Prostate gland (tissue), 2 donors: ENCODE results near the gene IDNK. TPM values are rescaled to one million over a fixed set of nuclear protein-coding genes. Genes with fewer than 3 reads are reported as not detected.

Experiments
- DNase-seq: peaks from one replicate; pipeline ENCODE4 v3.0.0-alpha.2; 2019; ENCODE audit warnings: low spot score
- H3K27ac ChIP-seq, 2 donors: fragments of 200-600 bp; sonication (generic); 2 replicates each; pipeline ENCODE4 v1.5.1; 2017 to 2019
- H3K27me3 ChIP-seq: fragments of 200-600 bp; sonication (generic); replicated peaks from 2 replicates; pipeline ENCODE4 v1.5.1; 2019; ENCODE audit not compliant: insufficient read depth
- H3K36me3 ChIP-seq, 2 donors: fragments of 200-600 bp; sonication (generic); 1 replicate in 1 of 2; 2 replicates in 1 of 2; pipeline versions ENCODE4 v1.5.1 to v1.8.1; 2017 to 2019
- H3K4me1 ChIP-seq: fragments of 200-600 bp; sonication (generic); replicated peaks from 2 replicates; pipeline ENCODE4 v1.5.1; 2019
- H3K4me3 ChIP-seq, 2 donors: fragments of 200-600 bp; sonication (generic); 2 replicates each; pipeline ENCODE4 v1.5.1; 2017 to 2019
- H3K9me3 ChIP-seq: fragments of 200-600 bp; sonication (generic); 2 replicates; pipeline ENCODE4 v1.5.1; 2017
- CTCF ChIP-seq, 4 experiments: fragments of 200-600 bp in 2 of 4; fragments of 450-650 bp in 2 of 4; sonication (generic) in 2 of 4; IDR thresholded peaks; 1 replicate in 3 of 4; 2 replicates in 1 of 4; pipeline ENCODE4 v1.5.1; 2016 to 2019; ENCODE audit warnings: antibody characterized with exemption in 4 of 4, mild to moderate bottlenecking in 2 of 4, moderate library complexity in 2 of 4
- POLR2A ChIP-seq: fragments of 450-650 bp; IDR thresholded peaks from one replicate; pipeline ENCODE4 v1.6.1; 2016; ENCODE audit warnings: antibody characterized with exemption, mild to moderate bottlenecking
- POLR2AphosphoS5 ChIP-seq: sonication (generic); formaldehyde crosslinking; IDR thresholded peaks from one replicate; pipeline ENCODE4 v1.6.1; 2017; ENCODE audit warnings: antibody characterized with exemption
- WGBS: methylation state at CpG from one replicate; pipeline ENCODE4 v1.1.5; 2018; 5-methylcytosine and 5-hydroxymethylcytosine counted together
- intact Hi-C: fragments of 100-400 bp; cut with DNase I; formaldehyde crosslinking; loops from one replicate; pipeline ENCODE4 v1.14.2; 2022
- small RNA-seq, 2 donors: library from RNA; depleted of rRNA; stranded (forward); fragments of <200 nt; gene quantifications; one replicate each; pipeline ENCODE3, GENCODE V24; 2016
- total RNA-seq, 2 donors: library from RNA; depleted of rRNA; stranded (reverse); fragments of >200 nt; gene quantifications; one replicate each; pipeline ENCODE4 v1.1.0, GENCODE V29; 2016

Gene IDNK
- total RNA-seq, 2 donors from 2014 or later: 8.4 to 11.1 TPM

GRCh38 chr9:83680233-83680632 is 57.3 kb downstream of the IDNK start:
- WGBS: 93% methylated on average over 1 of the region's 1 CpG
- H3K9me3 ChIP-seq: no peaks in the 10 kb centered on the region
- peaks cover 0 to 10% of the 10 kb centered on the region in 2 donors for H3K36me3 ChIP-seq
- H3K27me3 ChIP-seq: no peaks in the 10 kb centered on the region
- intact Hi-C loops: no loop called here
- H3K27ac ChIP-seq: no peak overlapping the region
- H3K4me3 ChIP-seq: no peak overlapping the region
- H3K4me1 ChIP-seq: no peaks in the 10 kb centered on the region
- no peak for DNase-seq
- TF ChIP-seq CTCF (IDR thresholded peaks at IDR 0.05) (no peak), POLR2A (no peak), POLR2AphosphoS5 (no peak)

GRCh38 chr9:83681490-83681889 is 58.5 kb downstream of the IDNK start:
- H3K27me3 ChIP-seq: no peaks in the 10 kb centered on the region
- WGBS: 74% methylated on average over 2 of the region's 2 CpGs
- TF ChIP-seq POLR2A: no peak
- TF ChIP-seq CTCF (IDR thresholded peaks at IDR 0.05): no peak
- no peak for TF ChIP-seq POLR2AphosphoS5

GRCh38 chr9:83688921-83689320 is 66.0 kb downstream of the IDNK start:
- Histone ChIP-seq H3K4me1 (no peaks in the 10 kb centered on the region), H3K27me3 (no peaks in the 10 kb centered on the region), H3K9me3 (no peaks in the 10 kb centered on the region), H3K36me3 (no peaks in the 10 kb centered on the region), H3K27ac (no peak overlapping the region), H3K4me3 (no peak overlapping the region)
- intact Hi-C loops: no loop called here
- no peak for DNase-seq
- no peak for TF ChIP-seq POLR2AphosphoS5
- TF ChIP-seq CTCF (IDR thresholded peaks at IDR 0.05): no peak
- no peak for TF ChIP-seq POLR2A
- WGBS: 88% methylated on average over 3 of the region's 3 CpGs

More at GRCh38 chr9:83681490-83681889, 58.5 kb downstream of the IDNK start:
- Histone ChIP-seq H3K4me1 (no peaks in the 10 kb centered on the region), H3K27ac (no peak overlapping the region), H3K9me3 (no peaks in the 10 kb centered on the region), H3K4me3 (no peak overlapping the region), H3K36me3 (peaks cover 0 to 10% of the 10 kb centered on the region in 2 donors)
- DNase-seq: no peak
- intact Hi-C loops: no loop called here

GRCh38 chr9:83691492-83691891 is 68.5 kb downstream of the IDNK start:
- no peaks in the 10 kb centered on the region for H3K27me3 ChIP-seq

More at GRCh38 chr9:83691492-83691891, 68.5 kb downstream of the IDNK start:
- Histone ChIP-seq H3K4me3 (no peak overlapping the region), H3K36me3 (no peaks in the 10 kb centered on the region), H3K4me1 (no peaks in the 10 kb centered on the region), H3K9me3 (no peaks in the 10 kb centered on the region), H3K27ac (no peak overlapping the region)
- intact Hi-C loops: no loop called here
- DNase-seq: no peak
- TF ChIP-seq POLR2AphosphoS5 (no peak), CTCF (IDR thresholded peaks at IDR 0.05) (no peak), POLR2A (no peak)
- 87% methylated on average over 3 of the region's 3 CpGs for WGBS

Small RNA genes within 50 kb of the gene (small RNA-seq; reads per million reads assigned to genes)
- 0 reads per million in 2 donors for gene RNU4-15P

Other genes starting within 250 kb of the IDNK start
- 1 to 10 TPM; 2.3 to 3.4 TPM for gene FRMD3, start 84.7 kb upstream of the IDNK start, total RNA-seq
- gene UBQLN1, start 84.8 kb downstream of the IDNK start, total RNA-seq: 100 to 1,000 TPM; 106 to 155 TPM
- gene GKAP1, start 194.6 kb downstream of the IDNK start, total RNA-seq: 10 to 100 TPM; 10.2 to 26.1 TPM